SK-N-DZ (cell line): ENCODE data around the gene DENND1C.
A peak's percentile ranks its signal among the peaks of the same experiment; 100 is the strongest.
"Not testable (repeated sequence)": the region's sequence is repeated elsewhere in the genome, so short reads cannot be mapped to it uniquely, and the experiment has no call there.

Experiments
- DNase-seq: peaks from one replicate; pipeline ENCODE4 v3.0.0-alpha.2; 2015; ENCODE audit warnings: low spot score

The DENND1C gene

GRCh38 chr19:6508028-6508771, 26.6 kb upstream of the DENND1C start:
- not testable (repeated sequence) for DNase-seq

GRCh38 chr19:6503407-6504201, 22.0 kb upstream of the DENND1C start:
- DNase-seq: no peak

GRCh38 chr19:6501740-6502648, 20.4 kb upstream of the DENND1C start, which contains the start of gene TUBB4A:
TUBB4A (minus strand) TSS chr19:6502309; CDS start chr19:6502212, 97 bp downstream.
- peak; percentile 31 for DNase-seq

- no peak for DNase-seq
Observed at GRCh38 chr19:6500837-6501739, 19.5 kb upstream of the DENND1C start.

GRCh38 chr19:6499052-6499790, 17.6 kb upstream of the DENND1C start:
- DNase-seq: no peak

GRCh38 chr19:6498294-6499036, 16.9 kb upstream of the DENND1C start:
- no peak for DNase-seq

GRCh38 chr19:6495947-6496346, 14.4 kb upstream of the DENND1C start:
- no peak for DNase-seq

- DNase-seq: no peak
Observed at GRCh38 chr19:6494438-6495036, 12.9 kb upstream of the DENND1C start.

- no peak for DNase-seq
Observed at GRCh38 chr19:6491802-6492592, 10.4 kb upstream of the DENND1C start.

- no peak for DNase-seq
Observed at GRCh38 chr19:6490134-6490533, 8.5 kb upstream of the DENND1C start.

GRCh38 chr19:6489278-6490061, 7.9 kb upstream of the DENND1C start:
- DNase-seq: no peak

GRCh38 chr19:6484831-6485230, 3.2 kb upstream of the DENND1C start:
- no peak for DNase-seq

- DNase-seq: no peak
Observed at GRCh38 chr19:6484230-6484629, 2.6 kb upstream of the DENND1C start.

GRCh38 chr19:6483235-6483634, 1.6 kb upstream of the DENND1C start:
- DNase-seq: no peak

- no peak for DNase-seq
Observed at GRCh38 chr19:6482343-6482686, 728 bp upstream of the DENND1C start.

- DNase-seq: no peak
Observed at GRCh38 chr19:6480848-6481415, 655 bp downstream of the DENND1C start.

GRCh38 chr19:6479836-6480398, 1.7 kb downstream of the DENND1C start:
- no peak for DNase-seq
